T-helper 17 cell (primary cell): ENCODE data around the gene RNU6-8. TPM values are rescaled to one million over a fixed set of nuclear protein-coding genes. Genes with fewer than 3 reads are reported as not detected.

ENCODE experiments used
- ATAC-seq: fragments of 150-1000 bp; cut with Tn5 transposase; 2 replicates; pipeline ENCODE4 v1.10.0; 2021; ENCODE audit warnings: mild to moderate bottlenecking, moderate library complexity
- DNase-seq, 3 donors: peaks; one replicate each; pipeline versions ENCODE4 v3.0.0 to v3.0.0-alpha.2; 2020 to 2021
- H3K9me3 ChIP-seq: one replicate; pipeline ENCODE4 v1.7.0; 2013; ENCODE audit warnings: low read length, mild to moderate bottlenecking; ENCODE audit not compliant: control insufficient read depth, poor library complexity, severe bottlenecking
- H3K27ac Mint-ChIP-seq: one replicate; pipeline ENCODE4 v1.8.0; 2022; ENCODE audit warnings: mild to moderate bottlenecking, moderate library complexity, mixed read lengths
- H3K27me3 Mint-ChIP-seq: one replicate; pipeline ENCODE4 v1.8.0; 2022; ENCODE audit warnings: mixed read lengths
- H3K36me3 Mint-ChIP-seq: one replicate; pipeline ENCODE4 v1.8.0; 2022; ENCODE audit warnings: low read depth, mixed read lengths
- H3K4me1 Mint-ChIP-seq: one replicate; pipeline ENCODE4 v1.8.0; 2022; ENCODE audit warnings: mild to moderate bottlenecking, mixed read lengths
- H3K4me3 Mint-ChIP-seq: one replicate; pipeline ENCODE4 v1.8.0; 2022; ENCODE audit warnings: mild to moderate bottlenecking, moderate library complexity, mixed read lengths
- total RNA-seq, 4 donors: library from RNA in 2 of 4; stranded (reverse) in 2 of 4; gene quantifications; one replicate each; pipeline ENCODE4 v1.2.3 and lab custom pipeline; 2022 to 2026

Gene RNU6-8
- total RNA-seq (not detected), total RNA-seq (lab: John Stamatoyannopoulos, UW) (1.7 to 2.0 reads per million in 2 donors)

GRCh38 chr14:32202998-32203882 lies at the start of gene RNU6-8:
Gene RNU6-8, minus strand, starts transcription at chr14:32203269.
- peak within 1 kb of the TSS; percentile 93 for H3K4me3 Mint-ChIP-seq
- peak within 1 kb of the TSS; percentile 99 for H3K27ac Mint-ChIP-seq
- H3K36me3 Mint-ChIP-seq = peaks cover 4% of the 10 kb centered on the region
- ATAC-seq (peak; percentile 87), DNase-seq (peak; percentile 75 to 81 (median 78))
- H3K4me1 Mint-ChIP-seq = peaks cover 31% of the 10 kb centered on the region
- peaks cover 5% of the 10 kb centered on the region for H3K27me3 Mint-ChIP-seq
- H3K9me3 ChIP-seq = no peaks in the 10 kb centered on the region

GRCh38 chr14:32252030-32252670 lies 49.1 kb upstream of the RNU6-8 start:
- ATAC-seq (peak; percentile 91), DNase-seq (peak in 2 of 3 donors; percentile 14 to 28)
- no peak overlapping the region for H3K27ac Mint-ChIP-seq
- peaks cover 10% of the 10 kb centered on the region for H3K27me3 Mint-ChIP-seq
- H3K9me3 ChIP-seq = no peaks in the 10 kb centered on the region
- H3K36me3 Mint-ChIP-seq = no peaks in the 10 kb centered on the region
- H3K4me3 Mint-ChIP-seq = no peak overlapping the region
- H3K4me1 Mint-ChIP-seq = no peaks in the 10 kb centered on the region

- no peaks in the 10 kb centered on the region for H3K4me1 Mint-ChIP-seq
- DNase-seq = no peak
- H3K4me3 Mint-ChIP-seq = no peak overlapping the region
- H3K9me3 ChIP-seq = no peaks in the 10 kb centered on the region
- peaks cover 10% of the 10 kb centered on the region for H3K27me3 Mint-ChIP-seq
- H3K36me3 Mint-ChIP-seq = no peaks in the 10 kb centered on the region
- no peak for ATAC-seq
- H3K27ac Mint-ChIP-seq = no peak overlapping the region
These were observed 48.5 kb upstream of the RNU6-8 start for GRCh38 chr14:32251530-32251929.

GRCh38 chr14:32250681-32251080 lies 47.6 kb upstream of the RNU6-8 start:
- no peaks in the 10 kb centered on the region for H3K9me3 ChIP-seq
- DNase-seq (no peak), ATAC-seq (no peak)
- Mint-ChIP-seq H3K4me1 (no peaks in the 10 kb centered on the region), H3K4me3 (no peak overlapping the region), H3K27ac (no peak overlapping the region), H3K36me3 (no peaks in the 10 kb centered on the region), H3K27me3 (peaks cover 10% of the 10 kb centered on the region)

GRCh38 chr14:32249780-32250179 lies 46.7 kb upstream of the RNU6-8 start:
- no peak overlapping the region for H3K4me3 Mint-ChIP-seq
- no peak overlapping the region for H3K27ac Mint-ChIP-seq
- no peaks in the 10 kb centered on the region for H3K9me3 ChIP-seq
- H3K36me3 Mint-ChIP-seq = no peaks in the 10 kb centered on the region
- no peak for DNase-seq
- no peaks in the 10 kb centered on the region for H3K4me1 Mint-ChIP-seq
- H3K27me3 Mint-ChIP-seq = peaks cover 10% of the 10 kb centered on the region
- no peak for ATAC-seq

GRCh38 chr14:32249371-32249770 lies 46.3 kb upstream of the RNU6-8 start:
- no peaks in the 10 kb centered on the region for H3K4me1 Mint-ChIP-seq
- no peaks in the 10 kb centered on the region for H3K36me3 Mint-ChIP-seq
- H3K27me3 Mint-ChIP-seq = peaks cover 10% of the 10 kb centered on the region
- H3K27ac Mint-ChIP-seq = no peak overlapping the region
- no peaks in the 10 kb centered on the region for H3K9me3 ChIP-seq
- H3K4me3 Mint-ChIP-seq = no peak overlapping the region
- ATAC-seq (no peak), DNase-seq (no peak)

- H3K4me3 Mint-ChIP-seq = no peak overlapping the region
- H3K9me3 ChIP-seq = no peaks in the 10 kb centered on the region
- no peaks in the 10 kb centered on the region for H3K4me1 Mint-ChIP-seq
- no peaks in the 10 kb centered on the region for H3K36me3 Mint-ChIP-seq
- no peak for DNase-seq
- H3K27me3 Mint-ChIP-seq = peaks cover 10% of the 10 kb centered on the region
- no peak for ATAC-seq
- no peak overlapping the region for H3K27ac Mint-ChIP-seq
These were observed 43.7 kb upstream of the RNU6-8 start for GRCh38 chr14:32246751-32247150.

- H3K27ac Mint-ChIP-seq = no peak overlapping the region
- no peaks in the 10 kb centered on the region for H3K9me3 ChIP-seq
- ATAC-seq = no peak
- H3K4me1 Mint-ChIP-seq = no peaks in the 10 kb centered on the region
- DNase-seq = no peak
- peaks cover 9% of the 10 kb centered on the region for H3K27me3 Mint-ChIP-seq
- H3K4me3 Mint-ChIP-seq = no peak overlapping the region
- no peaks in the 10 kb centered on the region for H3K36me3 Mint-ChIP-seq
These were observed 41.3 kb upstream of the RNU6-8 start for GRCh38 chr14:32244404-32244803.

- H3K36me3 Mint-ChIP-seq = peaks cover 3% of the 10 kb centered on the region
- DNase-seq (no peak), ATAC-seq (peak; percentile 27)
- peaks cover 14% of the 10 kb centered on the region for H3K4me1 Mint-ChIP-seq
- peak overlapping the region; percentile 7 for H3K4me3 Mint-ChIP-seq
- H3K27ac Mint-ChIP-seq = no peak overlapping the region
- no peaks in the 10 kb centered on the region for H3K9me3 ChIP-seq
- H3K27me3 Mint-ChIP-seq = no peaks in the 10 kb centered on the region
These were observed 30.2 kb upstream of the RNU6-8 start for GRCh38 chr14:32233260-32233659.

- no peak for ATAC-seq
- no peaks in the 10 kb centered on the region for H3K27me3 Mint-ChIP-seq
- H3K4me1 Mint-ChIP-seq = peaks cover 14% of the 10 kb centered on the region
- no peaks in the 10 kb centered on the region for H3K9me3 ChIP-seq
- H3K4me3 Mint-ChIP-seq = no peak overlapping the region
- no peak overlapping the region for H3K27ac Mint-ChIP-seq
- no peak for DNase-seq
- peaks cover 4% of the 10 kb centered on the region for H3K36me3 Mint-ChIP-seq
These were observed 29.4 kb upstream of the RNU6-8 start for GRCh38 chr14:32232481-32232880.

GRCh38 chr14:32230695-32231280 lies 27.7 kb upstream of the RNU6-8 start:
- DNase-seq (no peak), ATAC-seq (no peak)
- Mint-ChIP-seq H3K36me3 (peaks cover 4% of the 10 kb centered on the region), H3K4me1 (peaks cover 16% of the 10 kb centered on the region), H3K27me3 (peaks cover 5% of the 10 kb centered on the region), H3K27ac (no peak overlapping the region), H3K4me3 (no peak overlapping the region)
- no peaks in the 10 kb centered on the region for H3K9me3 ChIP-seq

GRCh38 chr14:32230181-32230580 lies 27.1 kb upstream of the RNU6-8 start:
- no peak for DNase-seq
- no peak overlapping the region for H3K27ac Mint-ChIP-seq
- H3K4me1 Mint-ChIP-seq = peaks cover 16% of the 10 kb centered on the region
- peaks cover 4% of the 10 kb centered on the region for H3K36me3 Mint-ChIP-seq
- no peaks in the 10 kb centered on the region for H3K9me3 ChIP-seq
- ATAC-seq = no peak
- no peak overlapping the region for H3K4me3 Mint-ChIP-seq
- H3K27me3 Mint-ChIP-seq = peaks cover 8% of the 10 kb centered on the region

- H3K9me3 ChIP-seq = no peaks in the 10 kb centered on the region
- Mint-ChIP-seq H3K4me1 (peaks cover 2% of the 10 kb centered on the region), H3K36me3 (peaks cover 6% of the 10 kb centered on the region), H3K4me3 (no peak overlapping the region), H3K27ac (no peak overlapping the region), H3K27me3 (peaks cover 20% of the 10 kb centered on the region)
- ATAC-seq = no peak
- DNase-seq = no peak
These were observed 23.0 kb upstream of the RNU6-8 start for GRCh38 chr14:32226056-32226455.
